ENCODE results near the gene GFPT2.

Gene GFPT2

GRCh38 chr5:180353048-180353979, at the start of gene GFPT2:
Gene GFPT2, minus strand, starts transcription at chr5:180353336. Its CDS starts 119 bp downstream, at chr5:180353217.
- peak within 1 kb of the TSS; percentile 25 to 67 for H3K27ac ChIP-seq
- peak within 1 kb of the TSS; percentile 87 for H3K4me3 ChIP-seq
- no peak for TF ChIP-seq CTCF (IDR thresholded peaks at IDR 0.05)
- DNase-seq (ENCODE audit: low spot score): peak; percentile 90

GRCh38 chr5:180402716-180403115, 49.6 kb upstream of the GFPT2 start:
- DNase-seq (ENCODE audit: low spot score): no peak
- Histone ChIP-seq H3K27ac (no peak overlapping the region), H3K4me3 (no peak overlapping the region)
- TF ChIP-seq CTCF (IDR thresholded peaks at IDR 0.05): no peak

- no peak for TF ChIP-seq CTCF (IDR thresholded peaks at IDR 0.05)
- DNase-seq (ENCODE audit: low spot score): no peak
- Histone ChIP-seq H3K27ac (no peak overlapping the region), H3K4me3 (no peak overlapping the region)
These were observed 48.2 kb upstream of the GFPT2 start for GRCh38 chr5:180401229-180401907.

GRCh38 chr5:180400416-180400815, 47.3 kb upstream of the GFPT2 start:
- no peak for TF ChIP-seq CTCF (IDR thresholded peaks at IDR 0.05)
- no peak overlapping the region for H3K27ac ChIP-seq
- no peak overlapping the region for H3K4me3 ChIP-seq
- no peak for DNase-seq (ENCODE audit: low spot score)

GRCh38 chr5:180399401-180400215, 46.5 kb upstream of the GFPT2 start:
- DNase-seq (ENCODE audit: low spot score): no peak
- TF ChIP-seq CTCF (IDR thresholded peaks at IDR 0.05): no peak
- no peak overlapping the region for H3K4me3 ChIP-seq
- H3K27ac ChIP-seq: no peak overlapping the region

GRCh38 chr5:180396926-180397325, 43.8 kb upstream of the GFPT2 start:
- no peak for DNase-seq (ENCODE audit: low spot score)
- TF ChIP-seq CTCF (IDR thresholded peaks at IDR 0.05): no peak
- Histone ChIP-seq H3K27ac (no peak overlapping the region), H3K4me3 (no peak overlapping the region)
